WTC11 (cell line): Measurements from ENCODE around the gene PAAF1. TPM values are rescaled to one million over a fixed set of nuclear protein-coding genes. Genes with fewer than 3 reads are reported as not detected.

Experiments
- ATAC-seq: fragments of 200-7000 bp; cut with Tn5 transposase; 2 replicates; pipeline ENCODE4 v1.10.0; 2021; ENCODE audit warnings: mild to moderate bottlenecking, moderate library complexity
- CTCF ChIA-PET: fragments of 300-600 bp; sonication (Branson Sonifier 250); formaldehyde crosslinking; loops from one replicate; lab custom pipeline; 2021; ENCODE audit warnings: antibody characterized with exemption; lab: Charles Lee
- POLR2A ChIA-PET: fragments of 350-600 bp; sonication (Branson Sonifier 250); formaldehyde crosslinking; loops from one replicate; lab custom pipeline; 2021; ENCODE audit warnings: antibody characterized with exemption; lab: Charles Lee
- DNase-seq: peaks from one replicate; pipeline ENCODE4 v3.0.0; 2021; ENCODE audit warnings: low spot score
- H3K27ac Mint-ChIP-seq: 2 replicates; pipeline ENCODE4 v1.8.0; 2021; ENCODE audit warnings: mixed read lengths
- H3K27me3 Mint-ChIP-seq: 2 replicates; pipeline ENCODE4 v1.8.0; 2021; ENCODE audit warnings: low read depth, mild to moderate bottlenecking, moderate library complexity, mixed read lengths
- H3K36me3 Mint-ChIP-seq: 2 replicates; pipeline ENCODE4 v1.8.0; 2021; ENCODE audit warnings: mixed read lengths
- H3K4me1 Mint-ChIP-seq: 2 replicates; pipeline ENCODE4 v1.8.0; 2022; ENCODE audit warnings: mixed read lengths
- H3K4me3 Mint-ChIP-seq: 2 replicates; pipeline ENCODE4 v1.8.0; 2021; ENCODE audit warnings: mild to moderate bottlenecking, moderate library complexity, mixed read lengths
- H3K9me3 Mint-ChIP-seq: 2 replicates; pipeline ENCODE4 v1.8.0; 2021; ENCODE audit warnings: mixed read lengths
- CBFB ChIP-seq: sonication (generic); formaldehyde crosslinking; IDR thresholded peaks from 2 replicates; pipeline ENCODE4 v1.8.1; 2022; ENCODE audit warnings: mild to moderate bottlenecking, low read depth, missing genetic modification reagents
- CREB1 ChIP-seq: sonication (generic); formaldehyde crosslinking; IDR thresholded peaks from 2 replicates; pipeline ENCODE4 v1.8.0; 2023; ENCODE audit warnings: mild to moderate bottlenecking, missing genetic modification reagents
- ERG ChIP-seq: fragments of 250-450 bp; sonication (Bioruptor Pico); IDR thresholded peaks from 2 replicates; pipeline ENCODE4 v1.8.0; 2021; ENCODE audit warnings: mild to moderate bottlenecking
- FOXP1 ChIP-seq: sonication (generic); formaldehyde crosslinking; IDR thresholded peaks from 2 replicates; pipeline ENCODE4 v1.8.0; 2022; ENCODE audit warnings: missing genetic modification reagents, mild to moderate bottlenecking, moderate library complexity, borderline replicate concordance
- GRHL2 ChIP-seq: fragments of 250-450 bp; sonication (Bioruptor Pico); IDR thresholded peaks from 2 replicates; pipeline ENCODE4 v1.8.0; 2022; ENCODE audit warnings: mild to moderate bottlenecking, moderate library complexity; ENCODE audit not compliant: insufficient replicate concordance, severe bottlenecking
- MYBL2 ChIP-seq: sonication (generic); formaldehyde crosslinking; IDR thresholded peaks from 2 replicates; pipeline ENCODE4 v1.8.1; 2023; ENCODE audit warnings: mild to moderate bottlenecking, moderate library complexity, missing genetic modification reagents
- NR3C1 ChIP-seq: sonication (generic); formaldehyde crosslinking; conservative IDR thresholded peaks from 2 replicates; pipeline ENCODE4 v1.8.1; 2023; ENCODE audit warnings: low read depth, mild to moderate bottlenecking, missing genetic modification reagents
- ZNF512 ChIP-seq: sonication (generic); formaldehyde crosslinking; IDR thresholded peaks from 2 replicates; pipeline ENCODE4 v1.8.1; 2022; ENCODE audit warnings: missing genetic modification reagents, borderline replicate concordance
- total RNA-seq: library from RNA; stranded (reverse); gene quantifications from 3 replicates; pipeline ENCODE4 v1.2.3, GENCODE V29; 2021
- TF ChIP-seq, protein P1 (sequence below): sonication (generic); formaldehyde crosslinking; IDR thresholded peaks from 2 replicates; pipeline ENCODE4 v1.8.1; 2023; ENCODE audit warnings: mild to moderate bottlenecking, missing genetic modification reagents, moderate library complexity
- TF ChIP-seq, protein P2 (sequence below): sonication (generic); formaldehyde crosslinking; IDR thresholded peaks from 2 replicates; pipeline ENCODE4 v1.8.1; 2022; ENCODE audit warnings: mild to moderate bottlenecking, missing genetic modification reagents, moderate library complexity, borderline replicate concordance
- TF ChIP-seq, protein P3 (sequence below): fragments of 200-600 bp; IDR thresholded peaks from 2 replicates; pipeline ENCODE4 v1.8.0; 2022; ENCODE audit warnings: antibody characterized with exemption
- TF ChIP-seq, protein P4 (sequence below): fragments of 250-450 bp; sonication (Bioruptor Pico); IDR thresholded peaks from 2 replicates; pipeline ENCODE4 v1.9.0; 2021; ENCODE audit warnings: mild to moderate bottlenecking, borderline replicate concordance

PAAF1 gene
- total RNA-seq, 1 experiment from 2014 or later = 27.7 TPM

- TF ChIP-seq, protein P1, sequence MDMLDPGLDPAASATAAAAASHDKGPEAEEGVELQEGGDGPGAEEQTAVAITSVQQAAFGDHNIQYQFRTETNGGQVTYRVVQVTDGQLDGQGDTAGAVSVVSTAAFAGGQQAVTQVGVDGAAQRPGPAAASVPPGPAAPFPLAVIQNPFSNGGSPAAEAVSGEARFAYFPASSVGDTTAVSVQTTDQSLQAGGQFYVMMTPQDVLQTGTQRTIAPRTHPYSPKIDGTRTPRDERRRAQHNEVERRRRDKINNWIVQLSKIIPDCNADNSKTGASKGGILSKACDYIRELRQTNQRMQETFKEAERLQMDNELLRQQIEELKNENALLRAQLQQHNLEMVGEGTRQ (CRISPR knock-in tag) = no peak
- TF ChIP-seq FOXP1 (CRISPR knock-in tag) = no peak
These were observed 67.3 kb downstream of the PAAF1 start (continued) for GRCh38 chr11:73944085-73944484.

DNA sequence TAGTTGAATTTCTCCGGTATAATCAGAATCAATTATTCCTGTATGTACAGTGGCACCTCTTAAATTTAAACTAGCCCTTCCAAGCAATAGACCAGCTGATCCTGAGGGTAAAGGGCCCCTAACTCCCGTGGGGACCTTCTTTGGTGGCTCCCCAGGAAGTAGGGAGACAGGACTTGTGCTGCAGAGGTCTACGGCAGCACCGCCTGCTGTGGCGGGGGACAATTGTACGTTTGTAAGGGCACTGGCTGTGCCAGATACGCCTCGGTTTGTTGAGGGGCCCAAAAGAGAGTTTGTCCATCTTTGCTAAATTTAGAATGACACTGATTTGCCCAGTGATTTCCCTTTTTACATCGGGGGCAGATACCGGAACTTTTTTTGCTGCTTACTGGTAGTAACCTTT, 68.1 kb downstream of the PAAF1 start:
- H3K27ac Mint-ChIP-seq = no peak overlapping the region
- TF ChIP-seq CREB1 = no peak
- no peak for TF ChIP-seq CBFB
- TF ChIP-seq, protein P2, sequence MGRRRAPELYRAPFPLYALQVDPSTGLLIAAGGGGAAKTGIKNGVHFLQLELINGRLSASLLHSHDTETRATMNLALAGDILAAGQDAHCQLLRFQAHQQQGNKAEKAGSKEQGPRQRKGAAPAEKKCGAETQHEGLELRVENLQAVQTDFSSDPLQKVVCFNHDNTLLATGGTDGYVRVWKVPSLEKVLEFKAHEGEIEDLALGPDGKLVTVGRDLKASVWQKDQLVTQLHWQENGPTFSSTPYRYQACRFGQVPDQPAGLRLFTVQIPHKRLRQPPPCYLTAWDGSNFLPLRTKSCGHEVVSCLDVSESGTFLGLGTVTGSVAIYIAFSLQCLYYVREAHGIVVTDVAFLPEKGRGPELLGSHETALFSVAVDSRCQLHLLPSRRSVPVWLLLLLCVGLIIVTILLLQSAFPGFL = no peak
- no peak for TF ChIP-seq NR3C1 (CRISPR knock-in tag)
- TF ChIP-seq MYBL2 (CRISPR knock-in tag) = no peak
- no peak for TF ChIP-seq GRHL2 (CRISPR knock-in tag)
- TF ChIP-seq ZNF512 (CRISPR knock-in tag) = no peak
- TF ChIP-seq, protein P3, sequence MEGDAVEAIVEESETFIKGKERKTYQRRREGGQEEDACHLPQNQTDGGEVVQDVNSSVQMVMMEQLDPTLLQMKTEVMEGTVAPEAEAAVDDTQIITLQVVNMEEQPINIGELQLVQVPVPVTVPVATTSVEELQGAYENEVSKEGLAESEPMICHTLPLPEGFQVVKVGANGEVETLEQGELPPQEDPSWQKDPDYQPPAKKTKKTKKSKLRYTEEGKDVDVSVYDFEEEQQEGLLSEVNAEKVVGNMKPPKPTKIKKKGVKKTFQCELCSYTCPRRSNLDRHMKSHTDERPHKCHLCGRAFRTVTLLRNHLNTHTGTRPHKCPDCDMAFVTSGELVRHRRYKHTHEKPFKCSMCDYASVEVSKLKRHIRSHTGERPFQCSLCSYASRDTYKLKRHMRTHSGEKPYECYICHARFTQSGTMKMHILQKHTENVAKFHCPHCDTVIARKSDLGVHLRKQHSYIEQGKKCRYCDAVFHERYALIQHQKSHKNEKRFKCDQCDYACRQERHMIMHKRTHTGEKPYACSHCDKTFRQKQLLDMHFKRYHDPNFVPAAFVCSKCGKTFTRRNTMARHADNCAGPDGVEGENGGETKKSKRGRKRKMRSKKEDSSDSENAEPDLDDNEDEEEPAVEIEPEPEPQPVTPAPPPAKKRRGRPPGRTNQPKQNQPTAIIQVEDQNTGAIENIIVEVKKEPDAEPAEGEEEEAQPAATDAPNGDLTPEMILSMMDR = no peak
- TF ChIP-seq, protein P4, sequence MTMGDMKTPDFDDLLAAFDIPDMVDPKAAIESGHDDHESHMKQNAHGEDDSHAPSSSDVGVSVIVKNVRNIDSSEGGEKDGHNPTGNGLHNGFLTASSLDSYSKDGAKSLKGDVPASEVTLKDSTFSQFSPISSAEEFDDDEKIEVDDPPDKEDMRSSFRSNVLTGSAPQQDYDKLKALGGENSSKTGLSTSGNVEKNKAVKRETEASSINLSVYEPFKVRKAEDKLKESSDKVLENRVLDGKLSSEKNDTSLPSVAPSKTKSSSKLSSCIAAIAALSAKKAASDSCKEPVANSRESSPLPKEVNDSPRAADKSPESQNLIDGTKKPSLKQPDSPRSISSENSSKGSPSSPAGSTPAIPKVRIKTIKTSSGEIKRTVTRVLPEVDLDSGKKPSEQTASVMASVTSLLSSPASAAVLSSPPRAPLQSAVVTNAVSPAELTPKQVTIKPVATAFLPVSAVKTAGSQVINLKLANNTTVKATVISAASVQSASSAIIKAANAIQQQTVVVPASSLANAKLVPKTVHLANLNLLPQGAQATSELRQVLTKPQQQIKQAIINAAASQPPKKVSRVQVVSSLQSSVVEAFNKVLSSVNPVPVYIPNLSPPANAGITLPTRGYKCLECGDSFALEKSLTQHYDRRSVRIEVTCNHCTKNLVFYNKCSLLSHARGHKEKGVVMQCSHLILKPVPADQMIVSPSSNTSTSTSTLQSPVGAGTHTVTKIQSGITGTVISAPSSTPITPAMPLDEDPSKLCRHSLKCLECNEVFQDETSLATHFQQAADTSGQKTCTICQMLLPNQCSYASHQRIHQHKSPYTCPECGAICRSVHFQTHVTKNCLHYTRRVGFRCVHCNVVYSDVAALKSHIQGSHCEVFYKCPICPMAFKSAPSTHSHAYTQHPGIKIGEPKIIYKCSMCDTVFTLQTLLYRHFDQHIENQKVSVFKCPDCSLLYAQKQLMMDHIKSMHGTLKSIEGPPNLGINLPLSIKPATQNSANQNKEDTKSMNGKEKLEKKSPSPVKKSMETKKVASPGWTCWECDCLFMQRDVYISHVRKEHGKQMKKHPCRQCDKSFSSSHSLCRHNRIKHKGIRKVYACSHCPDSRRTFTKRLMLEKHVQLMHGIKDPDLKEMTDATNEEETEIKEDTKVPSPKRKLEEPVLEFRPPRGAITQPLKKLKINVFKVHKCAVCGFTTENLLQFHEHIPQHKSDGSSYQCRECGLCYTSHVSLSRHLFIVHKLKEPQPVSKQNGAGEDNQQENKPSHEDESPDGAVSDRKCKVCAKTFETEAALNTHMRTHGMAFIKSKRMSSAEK (CRISPR knock-in tag) = no peak
- TF ChIP-seq ERG (CRISPR knock-in tag) = no peak
- H3K9me3 Mint-ChIP-seq = peaks cover 44% of the 10 kb centered on the region
- H3K27me3 Mint-ChIP-seq = peaks cover 3% of the 10 kb centered on the region; the same call in 1 of the 2 replicates
- ATAC-seq (no peak), DNase-seq (no peak)
- POLR2A ChIA-PET = no interaction called here
- H3K36me3 Mint-ChIP-seq = peaks cover 12% of the 10 kb centered on the region
- no peaks in the 10 kb centered on the region for H3K4me1 Mint-ChIP-seq
- H3K4me3 Mint-ChIP-seq = no peak overlapping the region
- CTCF ChIA-PET = interaction anchor here (3.1 kb wide), 1 partner anchor 14 kb away, joined by 8 read pairs; no protein-coding TSS in a partner anchor
